Neural progenitor cell (in vitro differentiated cells): ENCODE data around the gene CEP128. TPM values are rescaled to one million over a fixed set of nuclear protein-coding genes. Genes with fewer than 3 reads are reported as not detected.

ENCODE experiments used
- DNase-seq: peaks from one replicate; pipeline ENCODE4 v3.0.0-alpha.2; 2016; ENCODE audit warnings: low spot score
- H2AFZ ChIP-seq: fragments of 200-600 bp; sonication (generic); replicated peaks from 2 replicates; pipeline ENCODE4 v1.6.1; 2016; ENCODE audit warnings: antibody characterized with exemption
- H3F3A ChIP-seq: fragments of 200-600 bp; sonication (generic); 2 replicates; pipeline ENCODE4 v1.6.1; 2016; ENCODE audit warnings: antibody characterized with exemption, low read depth
- H3K27ac ChIP-seq: fragments of 200-600 bp; sonication (generic); 2 replicates; pipeline ENCODE4 v1.5.1; 2016; ENCODE audit warnings: mild to moderate bottlenecking
- H3K27me3 ChIP-seq: fragments of 200-600 bp; sonication (generic); 2 replicates; pipeline ENCODE4 v1.6.1; 2016; ENCODE audit warnings: mild to moderate bottlenecking, moderate library complexity
- H3K36me3 ChIP-seq: fragments of 200-600 bp; sonication (generic); 2 replicates; pipeline ENCODE4 v1.5.1; 2016
- H3K4me1 ChIP-seq: fragments of 200-600 bp; sonication (generic); 2 replicates; pipeline ENCODE4 v1.6.1; 2016; ENCODE audit warnings: mixed run types
- H3K4me2 ChIP-seq: fragments of 200-600 bp; sonication (generic); 2 replicates; pipeline ENCODE4 v1.6.1; 2016
- H3K4me3 ChIP-seq: fragments of 200-600 bp; sonication (generic); 2 replicates; pipeline ENCODE4 v1.5.1; 2016
- H3K79me2 ChIP-seq: fragments of 200-600 bp; sonication (generic); 2 replicates; pipeline ENCODE4 v1.6.1; 2016; ENCODE audit warnings: low read depth
- H3K9ac ChIP-seq: fragments of 200-600 bp; sonication (generic); 2 replicates; pipeline ENCODE4 v1.6.1; 2016
- H3K9me3 ChIP-seq: fragments of 200-600 bp; sonication (generic); 2 replicates; pipeline ENCODE4 v1.5.1; 2016; ENCODE audit warnings: low read depth
- H4K20me1 ChIP-seq: fragments of 200-600 bp; sonication (generic); 2 replicates; pipeline ENCODE4 v1.6.1; 2016; ENCODE audit warnings: low read depth
- H3K27ac Mint-ChIP-seq: 3 replicates; pipeline ENCODE4 v1.8.0; 2021; ENCODE audit warnings: mixed read lengths
- H3K27me3 Mint-ChIP-seq: 2 replicates; pipeline ENCODE4 v1.8.0; 2022; ENCODE audit warnings: low read depth, mild to moderate bottlenecking, inconsistent platforms, moderate library complexity, mixed read lengths; ENCODE audit not compliant: insufficient read depth
- H3K36me3 Mint-ChIP-seq: 3 replicates; pipeline ENCODE4 v1.8.0; 2021; ENCODE audit warnings: mixed read lengths
- H3K4me1 Mint-ChIP-seq: 3 replicates; pipeline ENCODE4 v1.8.0; 2021; ENCODE audit warnings: mixed read lengths
- H3K4me3 Mint-ChIP-seq: 3 replicates; pipeline ENCODE4 v1.8.0; 2021; ENCODE audit warnings: mild to moderate bottlenecking, moderate library complexity, mixed read lengths
- H3K9me3 Mint-ChIP-seq: 3 replicates; pipeline ENCODE4 v1.8.0; 2020; ENCODE audit warnings: mixed read lengths
- CTCF ChIP-seq: fragments of 200-600 bp; sonication (generic); IDR thresholded peaks from 2 replicates; pipeline ENCODE4 v1.5.1; 2017; ENCODE audit warnings: antibody characterized with exemption, mild to moderate bottlenecking
- EZH2 ChIP-seq: fragments of 200-600 bp; sonication (generic); IDR thresholded peaks from 2 replicates; pipeline ENCODE4 v1.6.1; 2017; ENCODE audit warnings: antibody characterized with exemption, mild to moderate bottlenecking, moderate library complexity
- EZH2phosphoT487 ChIP-seq: fragments of 200-600 bp; sonication (generic); IDR thresholded peaks from 2 replicates; pipeline ENCODE4 v1.6.1; 2017; ENCODE audit warnings: antibody characterized with exemption
- total RNA-seq: library from RNA; depleted of rRNA; stranded (reverse); fragments of >200 nt; gene quantifications from 2 replicates; pipeline ENCODE4 v1.2.3, GENCODE V29; 2015; ENCODE audit warnings: low replicate concordance

The CEP128 gene
- total RNA-seq, 1 donor from 2014 or later = 12.1 TPM

- H3K9ac ChIP-seq = no peak overlapping the region
- H4K20me1 ChIP-seq = no peaks in the 10 kb centered on the region
- H3K9me3 ChIP-seq = no peaks in the 10 kb centered on the region
- Mint-ChIP-seq H3K27ac (no peak overlapping the region), H3K36me3 (no peaks in the 10 kb centered on the region), H3K4me3 (no peak overlapping the region), H3K27me3 (no peaks in the 10 kb centered on the region), H3K4me1 (no peaks in the 10 kb centered on the region), H3K9me3 (no peaks in the 10 kb centered on the region)
- H3K27me3 ChIP-seq = no peaks in the 10 kb centered on the region
- H3K79me2 ChIP-seq = no peaks in the 10 kb centered on the region
- peaks cover 7% of the 10 kb centered on the region for H3K4me1 ChIP-seq
- no peak overlapping the region for H3K4me2 ChIP-seq
- no peaks in the 10 kb centered on the region for H3K36me3 ChIP-seq
- no peak for DNase-seq
- no peak overlapping the region for H2AFZ ChIP-seq
- no peak overlapping the region for H3K4me3 ChIP-seq
- H3K27ac ChIP-seq = no peak overlapping the region
- no peaks in the 10 kb centered on the region for H3F3A ChIP-seq
- TF ChIP-seq EZH2 (no peak), CTCF (no peak), EZH2phosphoT487 (no peak)
Observed at GRCh38 chr14:80726211-80726610, 215.3 kb downstream of the CEP128 start.

- H3K4me1 Mint-ChIP-seq = no peaks in the 10 kb centered on the region
- no peaks in the 10 kb centered on the region for H3K27me3 ChIP-seq
- H3K4me3 Mint-ChIP-seq = no peak overlapping the region
- H2AFZ ChIP-seq = no peak overlapping the region
- no peaks in the 10 kb centered on the region for H3K9me3 ChIP-seq
- H3K9me3 Mint-ChIP-seq = no peaks in the 10 kb centered on the region
- no peaks in the 10 kb centered on the region for H4K20me1 ChIP-seq
- H3K36me3 Mint-ChIP-seq = no peaks in the 10 kb centered on the region
- H3K79me2 ChIP-seq = no peaks in the 10 kb centered on the region
- peaks cover 7% of the 10 kb centered on the region for H3K4me1 ChIP-seq
- no peak overlapping the region for H3K27ac Mint-ChIP-seq
- H3K27me3 Mint-ChIP-seq = no peaks in the 10 kb centered on the region
- H3K36me3 ChIP-seq = no peaks in the 10 kb centered on the region
- H3K4me2 ChIP-seq = no peak overlapping the region
- TF ChIP-seq EZH2 = no peak
- no peak for TF ChIP-seq EZH2phosphoT487
- no peak for TF ChIP-seq CTCF
- no peak for DNase-seq
- no peak overlapping the region for H3K27ac ChIP-seq
- H3F3A ChIP-seq = no peaks in the 10 kb centered on the region
- no peak overlapping the region for H3K4me3 ChIP-seq
- H3K9ac ChIP-seq = no peak overlapping the region
Observed at GRCh38 chr14:80718940-80719339, 222.6 kb downstream of the CEP128 start.

- H3K27me3 ChIP-seq = no peaks in the 10 kb centered on the region
- H3K4me1 ChIP-seq = no peaks in the 10 kb centered on the region
- no peaks in the 10 kb centered on the region for H3K27me3 Mint-ChIP-seq
- H3K9ac ChIP-seq = no peak overlapping the region
- no peaks in the 10 kb centered on the region for H3K79me2 ChIP-seq
- H3K4me1 Mint-ChIP-seq = no peaks in the 10 kb centered on the region
- H3K36me3 ChIP-seq = no peaks in the 10 kb centered on the region
- H3K4me2 ChIP-seq = no peak overlapping the region
- TF ChIP-seq EZH2 = no peak
- H2AFZ ChIP-seq = no peak overlapping the region
- no peaks in the 10 kb centered on the region for H3K9me3 Mint-ChIP-seq
- DNase-seq = no peak
- no peak overlapping the region for H3K4me3 Mint-ChIP-seq
- no peak overlapping the region for H3K27ac Mint-ChIP-seq
- no peaks in the 10 kb centered on the region for H3F3A ChIP-seq
- H3K9me3 ChIP-seq = no peaks in the 10 kb centered on the region
- no peaks in the 10 kb centered on the region for H4K20me1 ChIP-seq
- H3K36me3 Mint-ChIP-seq = no peaks in the 10 kb centered on the region
- H3K27ac ChIP-seq = no peak overlapping the region
- H3K4me3 ChIP-seq = no peak overlapping the region
Observed at GRCh38 chr14:80714474-80714873, 227.1 kb downstream of the CEP128 start.

- no peak overlapping the region for H2AFZ ChIP-seq
- DNase-seq = no peak
- no peak overlapping the region for H3K9ac ChIP-seq
- Mint-ChIP-seq H3K27ac (no peak overlapping the region), H3K27me3 (no peaks in the 10 kb centered on the region), H3K36me3 (no peaks in the 10 kb centered on the region), H3K9me3 (no peaks in the 10 kb centered on the region), H3K4me1 (no peaks in the 10 kb centered on the region), H3K4me3 (no peak overlapping the region)
- H3K79me2 ChIP-seq = no peaks in the 10 kb centered on the region
- no peaks in the 10 kb centered on the region for H3K36me3 ChIP-seq
- no peaks in the 10 kb centered on the region for H3F3A ChIP-seq
- H3K4me1 ChIP-seq = no peaks in the 10 kb centered on the region
- H3K4me2 ChIP-seq = no peak overlapping the region
- no peak for TF ChIP-seq EZH2phosphoT487
- no peak for TF ChIP-seq CTCF
- TF ChIP-seq EZH2 = no peak
- no peaks in the 10 kb centered on the region for H4K20me1 ChIP-seq
- H3K9me3 ChIP-seq = no peaks in the 10 kb centered on the region
- H3K4me3 ChIP-seq = no peak overlapping the region
- H3K27me3 ChIP-seq = no peaks in the 10 kb centered on the region
- no peak overlapping the region for H3K27ac ChIP-seq
Observed at GRCh38 chr14:80713076-80713850, 228.3 kb downstream of the CEP128 start.
